ENCODE data around the gene DENND4A.
"Not testable (repeated sequence)": the region's sequence is repeated elsewhere in the genome, so short reads cannot be mapped to it uniquely, and the experiment has no call there.

GRCh38 chr15:65733599-65733998 is 58.5 kb downstream of the DENND4A start:
- not testable (repeated sequence) for TF ChIP-seq RAD21 (conservative IDR thresholded peaks at IDR 0.05 in 1 of 2, IDR thresholded peaks at IDR 0.05 in 1 of 2); EP300 (IDR thresholded peaks at IDR 0.05)
- TF ChIP-seq, protein P1, sequence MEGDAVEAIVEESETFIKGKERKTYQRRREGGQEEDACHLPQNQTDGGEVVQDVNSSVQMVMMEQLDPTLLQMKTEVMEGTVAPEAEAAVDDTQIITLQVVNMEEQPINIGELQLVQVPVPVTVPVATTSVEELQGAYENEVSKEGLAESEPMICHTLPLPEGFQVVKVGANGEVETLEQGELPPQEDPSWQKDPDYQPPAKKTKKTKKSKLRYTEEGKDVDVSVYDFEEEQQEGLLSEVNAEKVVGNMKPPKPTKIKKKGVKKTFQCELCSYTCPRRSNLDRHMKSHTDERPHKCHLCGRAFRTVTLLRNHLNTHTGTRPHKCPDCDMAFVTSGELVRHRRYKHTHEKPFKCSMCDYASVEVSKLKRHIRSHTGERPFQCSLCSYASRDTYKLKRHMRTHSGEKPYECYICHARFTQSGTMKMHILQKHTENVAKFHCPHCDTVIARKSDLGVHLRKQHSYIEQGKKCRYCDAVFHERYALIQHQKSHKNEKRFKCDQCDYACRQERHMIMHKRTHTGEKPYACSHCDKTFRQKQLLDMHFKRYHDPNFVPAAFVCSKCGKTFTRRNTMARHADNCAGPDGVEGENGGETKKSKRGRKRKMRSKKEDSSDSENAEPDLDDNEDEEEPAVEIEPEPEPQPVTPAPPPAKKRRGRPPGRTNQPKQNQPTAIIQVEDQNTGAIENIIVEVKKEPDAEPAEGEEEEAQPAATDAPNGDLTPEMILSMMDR (IDR thresholded peaks at IDR 0.05), result not testable (repeated sequence)
